DMS 273 treated with DMSO at 0.1 percent for 48 hours (cell line): Measurements from ENCODE around the gene TULP4.
"Not testable (repeated sequence)": the region's sequence is repeated elsewhere in the genome, so short reads cannot be mapped to it uniquely, and the experiment has no call there.

Experiments used
- DNase-seq: peaks from one replicate; lab custom pipeline; 2025; lab: John Stamatoyannopoulos, UW

Gene TULP4

GRCh38 chr6:158503222-158503621 is 191.0 kb downstream of the TULP4 start:
- no peak for DNase-seq

- DNase-seq: no peak
Measured at GRCh38 chr6:158503846-158504245, 191.6 kb downstream of the TULP4 start.

- no peak for DNase-seq
Measured at GRCh38 chr6:158505194-158505593, 192.9 kb downstream of the TULP4 start.

GRCh38 chr6:158506601-158507000 is 194.3 kb downstream of the TULP4 start:
- no peak for DNase-seq

GRCh38 chr6:158507174-158507573 is 194.9 kb downstream of the TULP4 start:
- no peak for DNase-seq

- DNase-seq: no peak
Measured at GRCh38 chr6:158508450-158508849, 196.2 kb downstream of the TULP4 start.

- DNase-seq: no peak
Measured at GRCh38 chr6:158509465-158509864, 197.2 kb downstream of the TULP4 start.

GRCh38 chr6:158512809-158513208 is 200.5 kb downstream of the TULP4 start:
- no peak for DNase-seq

- DNase-seq: no peak
Measured at GRCh38 chr6:158514176-158514575, 201.9 kb downstream of the TULP4 start.

GRCh38 chr6:158514991-158515390 is 202.7 kb downstream of the TULP4 start:
- DNase-seq: no peak

- no peak for DNase-seq
Measured at GRCh38 chr6:158516098-158516497, 203.8 kb downstream of the TULP4 start.

- no peak for DNase-seq
Measured at GRCh38 chr6:158517038-158517437, 204.8 kb downstream of the TULP4 start.

- DNase-seq: no peak
Measured at GRCh38 chr6:158517581-158517980, 205.3 kb downstream of the TULP4 start.

GRCh38 chr6:158518191-158519127 is 206.2 kb downstream of the TULP4 start:
- peak; percentile 46 for DNase-seq

- no peak for DNase-seq
Measured at GRCh38 chr6:158519300-158519699, 207.0 kb downstream of the TULP4 start.

GRCh38 chr6:158519761-158520160 is 207.5 kb downstream of the TULP4 start:
- DNase-seq: no peak

GRCh38 chr6:158520975-158521374 is 208.7 kb downstream of the TULP4 start:
- DNase-seq: not testable (repeated sequence)

GRCh38 chr6:158521759-158522158 is 209.5 kb downstream of the TULP4 start:
- DNase-seq: no peak

- no peak for DNase-seq
Measured at GRCh38 chr6:158522616-158523015, 210.4 kb downstream of the TULP4 start.

- no peak for DNase-seq
Measured at GRCh38 chr6:158524311-158524710, 212.0 kb downstream of the TULP4 start.

- DNase-seq: not testable (repeated sequence)
Measured at GRCh38 chr6:158527858-158528257, 215.6 kb downstream of the TULP4 start.

- no peak for DNase-seq
Measured at GRCh38 chr6:158528826-158529225, 216.6 kb downstream of the TULP4 start.

- DNase-seq: no peak
Measured at GRCh38 chr6:158529629-158530028, 217.4 kb downstream of the TULP4 start.

- DNase-seq: no peak
Measured at GRCh38 chr6:158531566-158531965, 219.3 kb downstream of the TULP4 start.
